H1 (cell line): ENCODE results near the gene UPF3A. TPM values are rescaled to one million over a fixed set of nuclear protein-coding genes. Genes with fewer than 3 reads are reported as not detected.
A peak's percentile ranks its signal among the peaks of the same experiment; 100 is the strongest.

Experiments
- CTCF ChIA-PET: fragments of 300-600 bp; sonication (Branson Sonifier 250); formaldehyde crosslinking; loops from one replicate; lab custom pipeline; 2021; ENCODE audit not compliant: partially characterized antibody; lab: Charles Lee
- POLR2A ChIA-PET: fragments of 300-600 bp; sonication (Branson Sonifier 250); formaldehyde crosslinking; loops from one replicate; lab custom pipeline; 2021; ENCODE audit warnings: inconsistent platforms; ENCODE audit not compliant: partially characterized antibody; lab: Charles Lee
- DNase-seq, 2 experiments: peaks; one replicate each; pipeline versions ENCODE4 v3.0.0 to v3.0.0-alpha.2; 2010 to 2022; ENCODE audit warnings: low spot score in 2 of 2, low read depth in 1 of 2, mixed read lengths in 1 of 2
- FAIRE-seq: peaks from 2 replicates; lab custom pipeline; 2011; peaks lifted over from hg19 to GRCh38; lab: Jason Lieb, UNC
- H2AFZ ChIP-seq: 2 replicates; pipeline ENCODE4 v1.8.1; 2012; ENCODE audit warnings: low read length, inconsistent platforms
- H2AK5ac ChIP-seq: 2 replicates; pipeline ENCODE4 v1.6.1; 2013; ENCODE audit warnings: low read depth, low read length
- H2BK120ac ChIP-seq: replicated peaks from 2 replicates; pipeline ENCODE3; 2013; ENCODE audit warnings: low read depth, low read length, inconsistent platforms
- H2BK12ac ChIP-seq: 2 replicates; pipeline ENCODE4 v1.6.1; 2013; ENCODE audit warnings: low read depth, low read length
- H2BK15ac ChIP-seq: 2 replicates; pipeline ENCODE4 v1.6.1; 2013; ENCODE audit warnings: low read length
- H2BK20ac ChIP-seq: 2 replicates; pipeline ENCODE4 v1.6.1; 2013; ENCODE audit warnings: low read length
- H2BK5ac ChIP-seq: 2 replicates; pipeline ENCODE4 v1.6.1; 2013; ENCODE audit warnings: low read depth, low read length
- H3K14ac ChIP-seq: 2 replicates; pipeline ENCODE4 v1.6.1; 2013; ENCODE audit warnings: inconsistent platforms; ENCODE audit not compliant: insufficient read length
- H3K18ac ChIP-seq: 2 replicates; pipeline ENCODE4 v1.6.1; 2013; ENCODE audit warnings: low read length; ENCODE audit errors: extremely low read depth
- H3K23ac ChIP-seq: 2 replicates; pipeline ENCODE4 v1.6.1; 2013; ENCODE audit warnings: inconsistent platforms; ENCODE audit not compliant: insufficient read length
- H3K23me2 ChIP-seq: 2 replicates; pipeline ENCODE4 v1.6.1; 2013; ENCODE audit warnings: low read depth, low read length
- H3K27ac ChIP-seq: 2 replicates; pipeline ENCODE4 v1.6.1; 2011; ENCODE audit warnings: low read depth, low read length, inconsistent platforms
- H3K27me3 ChIP-seq, 4 experiments: replicated peaks in 1 of 4; 1 replicate in 1 of 4; 2 replicates in 3 of 4; pipeline versions ENCODE4 v1.6.1 to v1.8.1; 2011 to 2013; ENCODE audit warnings: low read length in 3 of 4, mild to moderate bottlenecking in 3 of 4, inconsistent platforms in 2 of 4, mixed read lengths in 2 of 4, moderate library complexity in 1 of 4; ENCODE audit not compliant: control insufficient read depth in 3 of 4, insufficient read depth in 3 of 4; ENCODE audit errors: extremely low read depth in 1 of 4
- H3K36me3 ChIP-seq, 4 experiments: 2 replicates each; pipeline versions ENCODE4 v1.6.1 to v1.8.1; 2011 to 2013; ENCODE audit warnings: mild to moderate bottlenecking in 4 of 4, low read length in 3 of 4, moderate library complexity in 2 of 4, control low read depth in 1 of 4, inconsistent platforms in 1 of 4; ENCODE audit not compliant: insufficient read depth in 4 of 4, control insufficient read depth in 2 of 4
- H3K4ac ChIP-seq: replicated peaks from 2 replicates; pipeline ENCODE3; 2013; ENCODE audit warnings: low read length, low read depth, mixed read lengths, inconsistent platforms; ENCODE audit not compliant: insufficient read length
- H3K4me1 ChIP-seq, 4 experiments: replicated peaks in 1 of 4; 1 replicate in 1 of 4; 2 replicates in 3 of 4; pipeline versions ENCODE4 v1.6.1 to v1.8.1; 2011 to 2013; ENCODE audit warnings: low read length in 3 of 4, inconsistent platforms in 2 of 4, mixed read lengths in 1 of 4; ENCODE audit not compliant: insufficient read depth in 4 of 4, control insufficient read depth in 3 of 4
- H3K4me2 ChIP-seq, 2 experiments: 2 replicates each; pipeline versions ENCODE4 v1.6.1 to v1.8.1; 2011 to 2013; ENCODE audit warnings: low read depth in 2 of 2, low read length in 2 of 2, control low read depth in 1 of 2, inconsistent platforms in 1 of 2, mild to moderate bottlenecking in 1 of 2; ENCODE audit not compliant: insufficient read depth in 1 of 2
- H3K4me3 ChIP-seq, 4 experiments: fragments of 200-600, 300-600 bp in 1 of 4; sonication (generic), shearing (Covaris generic), sonication (Bioruptor Twin) in 1 of 4; 2 replicates each; pipeline versions ENCODE4 v1.5.1 to v1.8.1; 2011 to 2016; ENCODE audit warnings: low read length in 4 of 4, low read depth in 3 of 4, control low read depth in 2 of 4, inconsistent platforms in 2 of 4, mild to moderate bottlenecking in 2 of 4, mixed read lengths in 1 of 4, moderate library complexity in 1 of 4; ENCODE audit not compliant: insufficient read depth in 2 of 4; ENCODE audit errors: extremely low read depth in 1 of 4
- H3K56ac ChIP-seq: replicated peaks from 2 replicates; pipeline ENCODE3; 2013; ENCODE audit warnings: low read depth, mild to moderate bottlenecking, mixed read lengths, low read length, inconsistent platforms; ENCODE audit not compliant: insufficient read length
- H3K79me1 ChIP-seq: 2 replicates; pipeline ENCODE4 v1.6.1; 2013; ENCODE audit warnings: low read depth, low read length, control low read depth
- H3K79me2 ChIP-seq, 2 experiments: 2 replicates each; pipeline versions ENCODE4 v1.6.1 to v1.8.1; 2012 to 2013; ENCODE audit warnings: low read length in 2 of 2, mild to moderate bottlenecking in 2 of 2, inconsistent platforms in 1 of 2; ENCODE audit not compliant: insufficient read depth in 2 of 2, control insufficient read depth in 1 of 2
- H3K9ac ChIP-seq, 4 experiments: replicated peaks in 1 of 4; 1 replicate in 1 of 4; 2 replicates in 3 of 4; pipeline versions ENCODE4 v1.6.1 to v1.8.1; 2011 to 2013; ENCODE audit warnings: low read depth in 3 of 4, low read length in 3 of 4, control low read depth in 2 of 4, mild to moderate bottlenecking in 2 of 4, moderate library complexity in 2 of 4, inconsistent platforms in 1 of 4; ENCODE audit errors: extremely low read depth in 1 of 4
- H3K9me3 ChIP-seq, 2 experiments: 2 replicates each; pipeline versions ENCODE4 v1.6.1 to v1.8.1; 2012 to 2013; ENCODE audit warnings: mild to moderate bottlenecking in 2 of 2, moderate library complexity in 2 of 2, control low read depth in 1 of 2, inconsistent platforms in 1 of 2, low read depth in 1 of 2, low read length in 1 of 2, mixed read lengths in 1 of 2; ENCODE audit not compliant: insufficient read depth in 2 of 2
- H4K20me1 ChIP-seq, 2 experiments: replicated peaks in 1 of 2; 2 replicates each; pipeline versions ENCODE3 to v1.8.1; 2011 to 2013; ENCODE audit warnings: inconsistent platforms in 2 of 2, low read length in 2 of 2, mild to moderate bottlenecking in 1 of 2; ENCODE audit not compliant: insufficient read depth in 2 of 2, control insufficient read depth in 1 of 2
- H4K5ac ChIP-seq: 2 replicates; pipeline ENCODE4 v1.6.1; 2013; ENCODE audit warnings: low read length, low read depth, mixed read lengths, inconsistent platforms; ENCODE audit not compliant: insufficient read length
- H4K8ac ChIP-seq: 2 replicates; pipeline ENCODE4 v1.8.0; 2013; ENCODE audit warnings: mild to moderate bottlenecking, moderate library complexity, low read length, inconsistent platforms; ENCODE audit not compliant: insufficient read depth; ENCODE audit errors: extremely low read depth
- H4K91ac ChIP-seq: replicated peaks from 2 replicates; pipeline ENCODE3; 2013; ENCODE audit warnings: low read length, mixed read lengths, inconsistent platforms; ENCODE audit not compliant: insufficient read length
- SIX5 ChIP-seq: IDR thresholded peaks from 2 replicates; pipeline ENCODE4 v1.6.1; 2011; ENCODE audit warnings: mild to moderate bottlenecking, low read depth, low read length
- WGBS, 2 experiments: shearing (Covaris generic) in 1 of 2; methylation state at CpG; one replicate each; pipeline versions ENCODE4 v1.1.6 to v1.1.7; 2013 to 2015; ENCODE audit warnings: low lambda C conversion rate in 2 of 2, mixed read lengths in 2 of 2, inconsistent platforms in 1 of 2, low coverage in 1 of 2, missing lambda C conversion rate in 1 of 2; ENCODE audit not compliant: insufficient replicate concordance in 2 of 2, insufficient coverage in 1 of 2, insufficient read length in 1 of 2; ENCODE audit errors: extremely low coverage in 1 of 2, missing lambda C conversion rate in 1 of 2; 5-methylcytosine and 5-hydroxymethylcytosine counted together
- polyA plus RNA-seq, 7 experiments: library from polyadenylated mRNA; depleted of rRNA in 3 of 7; stranded (reverse) in 5 of 7; unstranded in 2 of 7; fragments of >200 nt in 5 of 7; fragments of 200-250 nt in 2 of 7; gene quantifications; 1 replicate in 5 of 7; 2 replicates in 1 of 7; 4 replicates in 1 of 7; pipeline versions ENCODE4 v1.2.1 to v1.2.3, GENCODE V29; 2011 to 2013; ENCODE audit warnings: missing spikeins in 2 of 7, mixed read lengths in 2 of 7
- total RNA-seq: library from RNA; stranded (reverse); fragmentation: NEBNext Ultra II Directional; extraction: Animal tissue kit (Norgen Biotek cat#: 25700); gene quantifications from 2 replicates; pipeline ENCODE4 v1.2.1, GENCODE V29; 2021
- TF ChIP-seq, protein P1 (sequence below): IDR thresholded peaks from 2 replicates; pipeline ENCODE4 v1.6.1; 2011; ENCODE audit warnings: low read depth, mild to moderate bottlenecking, low read length; ENCODE audit not compliant: insufficient read depth

Gene UPF3A
- total and polyA plus RNA-seq, 2 of the 8 experiments (the other 6 are each of a cell fraction or from before 2014, with no cell fraction given) = 47.1 to 58.2 TPM

DNA sequence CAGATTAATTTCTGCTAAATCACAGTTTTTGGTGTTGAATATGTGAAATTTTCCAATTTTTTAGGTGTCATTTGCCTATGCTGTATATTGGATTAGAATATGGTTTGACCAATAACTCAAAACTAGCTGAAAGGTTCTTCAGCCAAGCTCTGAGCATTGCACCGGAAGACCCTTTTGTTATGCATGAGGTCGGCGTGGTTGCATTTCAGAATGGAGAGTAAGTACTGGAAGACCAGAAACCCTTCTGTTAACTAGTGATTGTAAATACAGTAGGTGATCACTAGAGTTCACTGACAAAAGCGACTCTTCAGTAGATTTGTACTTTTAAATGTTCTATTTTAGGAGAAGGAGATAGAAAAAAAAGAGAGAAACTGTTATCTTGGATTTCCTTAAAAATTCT lies 24.4 kb upstream of the UPF3A start:
- Histone ChIP-seq H4K20me1 (peaks cover 2 to 6% of the 10 kb centered on the region in 2 experiments), H2BK5ac (no peak overlapping the region), H2BK12ac (no peak overlapping the region), H2BK120ac (no peak overlapping the region), H3K4me2 (no peak overlapping the region; a peak in 2 of 4 replicates), H3K27ac (no peak overlapping the region), H3K56ac (no peak overlapping the region), H4K91ac (no peak overlapping the region), H4K8ac (no peak overlapping the region), H2BK15ac (no peak overlapping the region), H2BK20ac (no peak overlapping the region), H3K9ac (no peak overlapping the region), H3K27me3 (no peaks in the 10 kb centered on the region), H2AFZ (no peak overlapping the region), H3K14ac (no peak overlapping the region), H3K4me1 (peaks cover 0 to 8% (median 2%) of the 10 kb centered on the region in 4 experiments; a peak in 2 of 7 replicates), H3K79me2 (no peaks in the 10 kb centered on the region; a peak in 1 of 4 replicates), H3K23me2 (no peaks in the 10 kb centered on the region), H3K18ac (no peak overlapping the region), H3K36me3 (peaks cover 23 to 83% (median 46%) of the 10 kb centered on the region in 4 experiments), H3K9me3 (no peaks in the 10 kb centered on the region), H3K23ac (no peak overlapping the region), H4K5ac (no peak overlapping the region), H2AK5ac (no peak overlapping the region), H3K79me1 (no peaks in the 10 kb centered on the region), H3K4ac (no peak overlapping the region), H3K4me3 (peak overlapping the region in 1 of 4 experiments; percentile 2; a peak in 1 of 8 replicates)
- 56% methylated on average over 4 of the region's 4 CpGs; no CpG with 5 or more reads in 1 of the 2 experiments for WGBS, 2 experiments
- CTCF ChIA-PET = interaction anchor here (1.1 kb wide), 2 partner anchors 18 to 84 kb away, joined by 3 to 4 read pairs; no protein-coding TSS in a partner anchor
- FAIRE-seq = peak; percentile 63
- DNase-seq = no peak
- POLR2A ChIA-PET = interaction anchor here (1.0 to 7.5 kb wide), 8 partner anchors 8 to 29 kb away, joined by 3 to 44 read pairs (median 10); partner anchors contain the start of genes CDC16 and UPF3A
- TF ChIP-seq, protein P1, sequence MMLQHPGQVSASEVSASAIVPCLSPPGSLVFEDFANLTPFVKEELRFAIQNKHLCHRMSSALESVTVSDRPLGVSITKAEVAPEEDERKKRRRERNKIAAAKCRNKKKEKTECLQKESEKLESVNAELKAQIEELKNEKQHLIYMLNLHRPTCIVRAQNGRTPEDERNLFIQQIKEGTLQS = no peak
- no peak for TF ChIP-seq SIX5
